Thoracic aorta (tissue), 2 donors: ENCODE results near the gene DNAJC17. TPM values are rescaled to one million over a fixed set of nuclear protein-coding genes. Genes with fewer than 3 reads are reported as not detected.
A peak's percentile ranks its signal among the peaks of the same experiment; 100 is the strongest.

Source experiments
- ATAC-seq: fragments of 150-250 bp; one replicate; pipeline ENCODE4 v1.8.0; 2017; ENCODE audit warnings: low read depth; ENCODE audit not compliant: insufficient number of reproducible peaks, low FRiP score
- DNase-seq: peaks from one replicate; pipeline ENCODE4 v3.0.0-alpha.2; 2020; ENCODE audit warnings: low spot score
- H3K27ac ChIP-seq, 2 donors: fragments of 200-600 bp; sonication (generic); 1 replicate in 1 of 2; 2 replicates in 1 of 2; pipeline ENCODE4 v1.5.1; 2016; ENCODE audit warnings: mild to moderate bottlenecking in 2 of 2, moderate library complexity in 2 of 2
- H3K27me3 ChIP-seq: fragments of 200-600 bp; sonication (generic); replicated peaks from 2 replicates; pipeline ENCODE4 v1.6.0; 2016; ENCODE audit warnings: mild to moderate bottlenecking; ENCODE audit not compliant: insufficient read depth
- H3K36me3 ChIP-seq: fragments of 200-600 bp; sonication (generic); one replicate; pipeline ENCODE4 v1.5.1; 2016
- H3K4me1 ChIP-seq, 2 donors: fragments of 200-600 bp; sonication (generic); 1 replicate in 1 of 2; 2 replicates in 1 of 2; pipeline versions ENCODE4 v1.5.1 to v1.6.0; 2016; ENCODE audit warnings: low read depth in 2 of 2, mild to moderate bottlenecking in 1 of 2; ENCODE audit not compliant: control insufficient read depth in 1 of 2
- H3K4me3 ChIP-seq: fragments of 200-600 bp; sonication (generic); 2 replicates; pipeline ENCODE4 v1.5.1; 2016; ENCODE audit warnings: mild to moderate bottlenecking
- H3K9me3 ChIP-seq: fragments of 200-600 bp; sonication (generic); 2 replicates; pipeline ENCODE4 v1.5.1; 2016
- total RNA-seq, 2 donors: library from RNA; depleted of rRNA; stranded (reverse); fragments of >200 nt; gene quantifications; one replicate each; pipeline versions ENCODE4 v1.1.0 to v1.2.3, GENCODE V29; 2016
- TF ChIP-seq, protein P1 (sequence below): fragments of 200-600 bp; sonication (generic); IDR thresholded peaks from one replicate; pipeline ENCODE4 v1.5.1; 2019; ENCODE audit warnings: antibody characterized with exemption

Gene DNAJC17
- total RNA-seq, 2 donors from 2014 or later, result 6.1 to 20.4 TPM

DNA sequence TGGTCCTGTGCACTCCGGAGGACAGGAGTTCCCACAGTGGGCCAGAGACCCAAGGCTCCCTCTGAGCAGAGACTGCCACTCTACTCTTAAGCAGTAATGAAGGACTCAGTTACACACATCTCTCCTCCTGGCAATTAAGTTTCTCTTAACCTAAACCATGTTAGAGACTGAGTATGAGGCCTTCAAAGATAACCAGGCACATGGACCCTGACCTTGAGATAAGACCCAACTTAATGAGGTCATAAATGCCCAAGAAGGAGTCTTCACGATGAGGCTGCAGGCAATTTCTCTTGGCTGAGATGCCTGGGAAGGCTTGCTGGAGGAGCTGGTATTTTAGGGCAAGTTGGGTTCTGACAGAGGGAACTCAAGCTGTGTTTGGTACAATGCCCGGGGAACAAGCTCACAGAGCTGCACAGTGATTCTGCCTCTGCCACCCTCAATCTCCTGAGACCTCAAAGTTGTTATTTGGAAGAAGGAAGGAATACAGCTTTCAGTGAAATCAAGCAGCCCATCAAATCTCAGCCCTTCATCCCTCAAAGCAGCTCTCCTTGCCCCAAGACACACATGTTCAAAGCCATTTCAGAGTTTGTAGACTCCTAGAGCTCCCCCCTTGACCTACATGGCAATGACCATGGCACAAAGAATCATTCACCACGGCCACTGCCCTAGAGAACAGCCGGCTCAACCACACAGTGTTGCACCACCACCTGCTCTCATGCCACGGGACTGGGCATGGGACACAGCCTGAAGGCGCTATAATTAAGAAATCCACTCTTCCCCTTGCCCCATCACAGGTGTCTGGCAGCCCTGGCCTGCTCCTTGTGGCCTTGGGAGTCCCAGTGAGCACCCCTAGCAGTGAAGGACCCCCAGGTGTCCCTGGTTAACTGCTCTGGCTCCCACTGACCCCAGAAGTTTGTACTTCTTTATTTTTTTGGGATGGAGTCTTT lies 59.3 kb downstream of the DNAJC17 start:
- Histone ChIP-seq H3K4me3 (no peak overlapping the region), H3K36me3 (peaks cover 51% of the 10 kb centered on the region), H3K4me1 (no peaks in the 10 kb centered on the region), H3K27me3 (no peaks in the 10 kb centered on the region), H3K27ac (no peak overlapping the region), H3K9me3 (no peaks in the 10 kb centered on the region)
- TF ChIP-seq, protein P1, sequence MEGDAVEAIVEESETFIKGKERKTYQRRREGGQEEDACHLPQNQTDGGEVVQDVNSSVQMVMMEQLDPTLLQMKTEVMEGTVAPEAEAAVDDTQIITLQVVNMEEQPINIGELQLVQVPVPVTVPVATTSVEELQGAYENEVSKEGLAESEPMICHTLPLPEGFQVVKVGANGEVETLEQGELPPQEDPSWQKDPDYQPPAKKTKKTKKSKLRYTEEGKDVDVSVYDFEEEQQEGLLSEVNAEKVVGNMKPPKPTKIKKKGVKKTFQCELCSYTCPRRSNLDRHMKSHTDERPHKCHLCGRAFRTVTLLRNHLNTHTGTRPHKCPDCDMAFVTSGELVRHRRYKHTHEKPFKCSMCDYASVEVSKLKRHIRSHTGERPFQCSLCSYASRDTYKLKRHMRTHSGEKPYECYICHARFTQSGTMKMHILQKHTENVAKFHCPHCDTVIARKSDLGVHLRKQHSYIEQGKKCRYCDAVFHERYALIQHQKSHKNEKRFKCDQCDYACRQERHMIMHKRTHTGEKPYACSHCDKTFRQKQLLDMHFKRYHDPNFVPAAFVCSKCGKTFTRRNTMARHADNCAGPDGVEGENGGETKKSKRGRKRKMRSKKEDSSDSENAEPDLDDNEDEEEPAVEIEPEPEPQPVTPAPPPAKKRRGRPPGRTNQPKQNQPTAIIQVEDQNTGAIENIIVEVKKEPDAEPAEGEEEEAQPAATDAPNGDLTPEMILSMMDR, result no peak
- ATAC-seq (no peak), DNase-seq (no peak)

DNA sequence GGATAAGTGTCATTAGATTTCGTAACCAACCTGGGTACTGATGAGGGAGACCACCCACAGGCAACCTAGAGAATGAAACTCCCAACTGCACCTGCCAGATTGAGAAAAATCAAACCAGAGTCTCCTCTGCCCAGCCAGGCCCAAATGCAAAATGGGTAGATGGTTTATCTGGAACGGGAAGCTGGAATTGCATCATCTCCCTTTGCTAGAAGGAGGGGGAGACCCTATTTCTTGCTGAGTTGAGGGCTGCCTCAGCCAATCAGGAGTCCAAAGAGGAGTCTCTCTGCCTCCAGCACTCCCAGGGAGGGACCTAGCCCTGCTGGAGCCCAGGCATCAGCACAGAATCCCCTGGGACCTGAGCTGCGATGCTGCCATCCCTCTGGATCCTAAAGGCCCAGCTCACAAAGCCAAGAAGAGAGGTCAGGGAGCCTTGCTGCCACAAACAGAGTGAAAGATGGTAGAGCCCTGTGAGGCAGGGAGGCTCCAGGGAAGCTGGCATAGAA lies 60.3 kb downstream of the DNAJC17 start:
- Histone ChIP-seq H3K4me1 (no peaks in the 10 kb centered on the region), H3K27me3 (no peaks in the 10 kb centered on the region), H3K9me3 (no peaks in the 10 kb centered on the region), H3K27ac (no peak overlapping the region), H3K4me3 (no peak overlapping the region), H3K36me3 (peaks cover 49% of the 10 kb centered on the region)
- no peak for DNase-seq
- no peak for ATAC-seq
- TF ChIP-seq, protein P1, result no peak

DNA sequence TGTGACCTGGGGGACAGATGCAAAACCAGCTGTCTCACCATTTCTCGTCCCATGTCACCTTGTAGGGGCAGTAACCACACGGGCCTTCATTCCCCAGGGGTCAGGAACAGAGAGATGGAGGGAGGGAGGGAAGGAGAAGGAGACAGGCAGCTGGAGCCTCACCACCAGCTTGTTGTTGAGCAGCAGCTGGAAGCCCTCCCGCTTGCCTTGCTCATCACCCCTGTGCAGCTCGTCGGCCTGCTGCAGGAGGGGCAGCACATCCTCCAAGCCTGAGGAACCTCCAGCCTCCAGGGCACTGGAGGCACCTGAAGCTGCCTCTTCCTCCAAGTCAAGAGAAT lies 62.5 kb downstream of the DNAJC17 start:
- Histone ChIP-seq H3K27ac (no peak overlapping the region), H3K4me3 (no peak overlapping the region), H3K9me3 (no peaks in the 10 kb centered on the region), H3K4me1 (no peaks in the 10 kb centered on the region), H3K27me3 (no peaks in the 10 kb centered on the region), H3K36me3 (peaks cover 44% of the 10 kb centered on the region)
- TF ChIP-seq, protein P1, result no peak
- ATAC-seq, result peak; percentile 49
- no peak for DNase-seq

DNA sequence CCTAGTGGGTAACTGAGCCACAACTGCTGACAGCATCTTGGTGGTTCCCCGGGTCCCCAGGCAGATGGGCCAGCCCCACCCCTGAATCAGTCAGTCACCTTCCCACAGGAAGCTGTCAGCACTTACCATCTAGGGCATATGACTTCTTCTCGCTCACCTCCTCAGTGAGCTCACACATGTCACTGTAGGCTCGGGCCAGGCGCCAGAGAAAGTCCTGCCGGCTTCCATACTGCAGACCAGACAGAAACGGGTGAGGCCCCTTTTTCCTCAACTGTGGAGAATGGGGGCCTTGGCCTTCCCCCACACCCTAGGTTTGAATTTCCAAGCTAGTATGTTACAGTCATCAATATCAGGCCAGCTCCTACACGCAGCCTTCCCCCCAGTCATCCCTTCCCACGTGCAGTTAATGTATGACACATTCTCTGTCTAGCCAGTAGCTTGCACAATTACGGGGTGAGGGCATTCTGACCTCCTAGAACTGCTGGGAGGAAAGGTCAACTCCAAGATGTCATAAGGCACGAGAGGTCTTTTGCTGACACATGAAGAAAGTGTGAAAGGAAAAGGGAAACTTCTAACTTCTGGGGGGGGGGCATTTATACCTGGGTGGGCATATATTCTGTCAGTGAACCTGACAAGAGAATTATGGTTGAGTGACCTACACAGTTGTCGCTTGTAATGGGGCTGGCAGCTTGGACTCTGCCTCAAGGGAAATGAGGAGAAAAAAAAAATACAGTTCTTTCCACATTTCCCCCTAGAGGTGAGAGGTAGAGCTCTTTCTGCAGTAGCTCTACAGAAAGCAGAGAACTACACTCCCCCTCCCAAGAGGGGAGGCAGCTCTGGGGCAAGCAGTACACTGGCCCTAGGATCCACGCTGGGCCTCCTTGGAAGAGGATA lies 63.1 kb downstream of the DNAJC17 start:
- H3K4me1 ChIP-seq, result no peaks in the 10 kb centered on the region
- ATAC-seq (no peak), DNase-seq (no peak)
- no peak overlapping the region for H3K27ac ChIP-seq
- TF ChIP-seq, protein P1, result no peak
- no peak overlapping the region for H3K4me3 ChIP-seq
- no peaks in the 10 kb centered on the region for H3K9me3 ChIP-seq
- H3K36me3 ChIP-seq, result peaks cover 47% of the 10 kb centered on the region
- H3K27me3 ChIP-seq, result no peaks in the 10 kb centered on the region

DNA sequence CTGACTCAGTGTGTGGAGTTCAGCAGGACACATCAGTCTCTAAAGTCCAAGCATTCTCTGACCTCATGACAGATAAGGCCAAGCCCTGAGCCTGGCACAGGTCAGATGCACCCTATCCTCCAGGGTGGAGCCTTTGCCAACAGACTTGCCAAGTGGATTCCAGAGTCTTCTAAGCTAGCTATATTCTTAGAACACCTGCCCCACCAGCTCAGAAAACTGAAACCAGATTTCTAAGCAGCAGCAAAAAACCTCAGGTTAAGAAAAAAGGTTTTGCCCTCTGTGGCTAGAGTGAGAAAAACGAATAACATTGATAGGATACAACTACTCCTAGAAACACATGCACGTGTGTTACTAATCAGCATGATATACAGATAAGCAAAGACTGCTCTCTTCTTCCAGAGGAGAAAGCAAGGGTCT lies 63.8 kb downstream of the DNAJC17 start:
- Histone ChIP-seq H3K9me3 (no peaks in the 10 kb centered on the region), H3K27ac (no peak overlapping the region), H3K27me3 (no peaks in the 10 kb centered on the region), H3K36me3 (peaks cover 48% of the 10 kb centered on the region), H3K4me3 (no peak overlapping the region), H3K4me1 (no peaks in the 10 kb centered on the region)
- ATAC-seq (no peak), DNase-seq (no peak)
- TF ChIP-seq, protein P1, result no peak
